Measurements from ENCODE around the gene ADGRG7.
A peak's percentile ranks its signal among the peaks of the same experiment; 100 is the strongest.

Gene ADGRG7

GRCh38 chr3:100602506-100603444 lies 6.6 kb upstream of the ADGRG7 start:
- no peak for DNase-seq (ENCODE audit: low read depth in 2 of 2)

DNA sequence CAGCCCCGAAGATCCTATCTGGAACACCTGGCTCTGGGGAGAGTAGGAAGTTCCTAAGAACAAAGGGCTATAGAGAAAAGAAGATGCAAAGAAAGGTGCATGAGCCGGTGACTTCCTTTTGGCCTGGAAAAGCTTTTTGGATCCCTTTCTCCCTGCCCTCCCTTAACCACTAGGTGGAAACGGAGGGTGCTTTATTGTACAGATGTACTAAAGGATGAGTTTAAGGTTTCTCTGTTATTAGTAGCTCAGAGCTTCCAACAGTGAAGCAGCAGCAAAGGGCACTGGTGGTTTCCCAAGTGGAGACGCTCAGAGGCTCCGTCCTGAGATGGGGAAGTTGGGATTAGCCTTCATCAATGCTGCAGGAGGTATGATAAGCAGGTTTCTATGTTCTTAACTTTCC lies 5.9 kb upstream of the ADGRG7 start:
- DNase-seq (ENCODE audit: low read depth in 2 of 2) = no peak

DNA sequence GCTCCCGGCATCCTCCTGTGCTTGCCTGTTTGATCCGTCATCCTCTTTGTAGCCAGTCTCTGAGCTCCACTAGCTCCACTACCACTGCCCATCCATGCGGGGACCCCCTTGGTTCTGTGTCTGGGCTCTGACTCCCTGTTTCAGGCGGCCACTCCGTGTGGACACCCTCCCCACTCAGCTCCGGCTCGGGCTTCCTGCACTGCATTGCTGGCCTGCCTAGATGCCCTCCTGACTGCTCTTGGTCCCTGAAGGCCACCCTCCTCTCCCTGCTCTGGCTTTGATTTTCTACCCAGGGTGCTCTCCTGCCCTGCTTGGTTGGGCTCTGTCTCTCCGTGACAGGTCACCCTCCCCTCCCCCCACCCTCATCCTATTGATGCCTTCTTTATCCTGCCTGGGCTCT lies 4.0 kb upstream of the ADGRG7 start:
- no peak for DNase-seq (ENCODE audit: low read depth in 2 of 2)

DNA sequence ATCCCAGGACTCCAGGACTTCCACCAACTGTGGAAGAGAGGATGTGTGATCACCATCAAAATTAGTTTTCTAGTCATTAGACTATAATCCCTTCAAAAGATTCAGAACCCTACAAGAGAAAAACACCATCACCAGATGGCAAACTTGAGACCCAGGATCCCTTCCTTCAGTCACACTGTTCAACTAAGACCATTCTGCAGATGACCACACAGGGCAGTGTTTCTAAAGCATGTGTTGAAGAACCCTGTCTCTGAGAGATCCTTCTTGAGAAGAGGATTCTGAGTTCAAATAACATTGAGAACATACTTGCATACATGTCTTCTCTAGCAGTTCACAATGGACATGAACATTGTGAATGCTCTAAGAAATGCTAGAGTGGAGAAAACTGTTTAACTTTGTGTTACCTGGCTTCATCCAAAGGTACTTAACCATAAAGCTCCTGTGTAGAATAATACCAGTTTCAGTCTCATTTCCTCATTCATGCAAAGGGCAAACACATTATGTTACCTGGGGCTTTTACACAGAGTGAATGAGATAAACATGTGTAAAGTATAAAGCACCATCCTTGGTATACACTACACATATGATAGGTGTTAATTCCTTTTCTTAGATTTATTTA lies 2.4 kb upstream of the ADGRG7 start:
- no peak for DNase-seq (ENCODE audit: low read depth in 2 of 2)

GRCh38 chr3:100609963-100610362 lies 562 bp downstream of the ADGRG7 start:
- no peak for DNase-seq (ENCODE audit: low read depth in 2 of 2)

DNA sequence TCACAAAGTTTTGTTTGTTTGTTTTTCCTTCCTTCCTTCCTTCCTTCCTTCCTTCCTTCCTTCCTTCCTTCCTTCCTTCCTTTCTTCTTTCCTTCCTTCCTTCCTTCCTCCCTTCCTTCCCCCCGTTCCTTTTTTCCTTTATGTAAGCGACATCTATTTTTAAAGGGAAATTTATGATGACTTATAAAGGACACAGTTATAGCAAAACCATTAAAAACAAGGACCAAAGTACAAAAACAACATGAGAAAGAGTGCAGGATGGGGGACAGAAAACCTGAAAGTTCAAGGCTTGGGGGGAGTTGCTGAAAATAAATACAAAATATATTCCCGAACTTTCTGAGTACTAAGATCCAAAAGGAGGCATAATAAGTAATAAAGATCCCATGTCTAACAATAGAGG lies 1.8 kb downstream of the ADGRG7 start:
- no peak for DNase-seq (ENCODE audit: low read depth in 2 of 2)

- no peak for DNase-seq (ENCODE audit: low read depth in 2 of 2)
Observed at GRCh38 chr3:100613721-100614390, 4.5 kb downstream of the ADGRG7 start.

DNA sequence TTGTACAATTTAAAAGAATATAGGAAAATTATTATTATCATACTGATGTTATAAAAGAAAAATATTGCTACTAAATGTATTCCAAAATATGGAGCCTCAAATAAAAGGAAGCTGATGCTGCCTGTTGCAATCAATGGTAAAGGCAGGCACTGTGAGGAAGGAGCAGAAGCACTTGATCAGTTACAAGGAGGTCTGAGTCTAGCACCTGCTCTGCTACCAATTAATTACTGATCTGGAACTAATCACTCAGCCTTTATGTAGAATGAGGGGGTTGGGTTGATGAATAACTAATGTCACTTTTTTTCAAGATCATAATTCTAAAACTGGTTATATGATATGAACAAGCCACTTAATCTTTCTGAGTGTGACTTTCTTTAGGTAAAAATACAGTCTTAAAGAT lies 5.5 kb downstream of the ADGRG7 start:
- no peak for DNase-seq (ENCODE audit: low read depth in 2 of 2)

DNA sequence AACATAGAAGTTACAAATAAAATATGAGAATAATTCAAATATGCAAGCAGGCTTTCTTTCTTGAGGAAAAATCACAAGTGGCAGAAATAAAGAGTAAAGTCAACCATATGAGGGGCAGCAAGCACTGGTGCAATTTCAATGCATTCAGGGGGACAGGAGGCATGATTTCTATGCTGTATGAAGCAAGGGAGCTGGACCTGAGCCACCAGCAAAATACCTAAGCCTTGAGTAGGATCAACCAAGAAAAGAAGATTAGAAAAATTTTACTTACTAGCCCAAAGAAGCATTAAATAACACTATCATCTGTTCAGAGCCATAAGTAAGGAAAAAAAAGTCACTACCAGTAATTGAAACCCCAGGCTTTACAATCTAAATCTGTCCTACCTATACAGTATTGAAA lies 6.3 kb downstream of the ADGRG7 start:
- no peak for DNase-seq (ENCODE audit: low read depth in 2 of 2)

- DNase-seq (ENCODE audit: low read depth in 2 of 2) = no peak
Observed at GRCh38 chr3:100621251-100621650, 11.8 kb downstream of the ADGRG7 start.

- no peak for DNase-seq (ENCODE audit: low read depth in 2 of 2)
Observed at GRCh38 chr3:100627491-100627890, 18.1 kb downstream of the ADGRG7 start.

GRCh38 chr3:100629421-100630127 lies 20.2 kb downstream of the ADGRG7 start:
- DNase-seq (ENCODE audit: low read depth in 2 of 2) = no peak

GRCh38 chr3:100630664-100631063 lies 21.3 kb downstream of the ADGRG7 start:
- no peak for DNase-seq (ENCODE audit: low read depth in 2 of 2)

DNA sequence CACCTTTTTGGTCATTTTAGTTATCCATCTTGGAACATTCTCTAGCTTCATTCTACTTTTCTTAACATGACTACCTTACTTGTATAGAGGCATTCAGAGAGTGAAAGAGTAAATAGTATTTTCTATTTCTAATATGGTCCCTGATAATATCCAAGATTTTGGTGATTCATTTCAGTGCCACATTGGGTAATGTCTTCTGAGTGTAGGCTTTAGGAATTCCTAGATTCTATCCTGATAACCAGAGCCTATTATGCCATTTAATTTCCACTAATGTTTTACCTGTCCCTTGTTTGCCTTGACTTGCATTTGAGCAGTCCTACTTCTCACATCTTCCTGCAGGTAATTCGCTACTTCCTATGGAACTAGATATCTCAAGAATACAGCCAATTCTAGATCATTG lies 21.8 kb downstream of the ADGRG7 start:
- no peak for DNase-seq (ENCODE audit: low read depth in 2 of 2)

DNA sequence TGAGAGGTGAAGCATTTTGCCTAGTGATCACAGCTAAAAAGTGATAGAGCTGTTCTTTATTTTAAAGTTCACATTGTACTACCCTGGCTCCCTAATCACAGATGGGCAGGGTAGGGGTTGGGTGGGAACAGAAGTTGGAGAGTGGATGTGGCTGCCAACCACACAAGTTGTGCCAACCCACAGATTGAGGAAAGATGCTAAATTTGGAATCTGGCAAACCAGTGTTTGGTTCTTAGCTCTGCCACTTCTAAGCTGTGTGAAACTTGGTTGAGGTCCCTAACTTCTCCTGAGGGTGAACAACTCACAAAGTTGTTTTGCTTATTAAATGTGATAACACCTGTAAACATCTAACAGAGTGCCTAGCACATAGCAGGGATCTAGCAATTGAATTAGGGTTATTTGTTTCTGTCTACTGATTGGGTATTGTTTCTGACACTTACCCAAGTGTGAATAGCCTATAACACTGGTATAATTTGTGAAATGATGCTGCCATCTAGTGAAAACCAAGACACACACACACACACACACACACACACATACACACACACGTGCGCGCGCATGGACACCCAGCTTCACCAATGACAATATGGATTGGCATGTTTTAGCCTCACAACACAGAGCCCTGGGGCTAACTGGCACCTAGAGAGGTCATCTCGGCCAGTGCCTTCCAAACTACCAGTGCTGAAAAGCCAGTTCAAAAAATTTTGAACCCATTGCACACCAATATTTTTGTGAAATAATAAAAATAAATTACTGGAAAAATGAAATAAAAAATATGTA lies 25.3 kb downstream of the ADGRG7 start:
- peak in 1 of 2 experiments; percentile 4 for DNase-seq (ENCODE audit: low read depth in 2 of 2)

DNA sequence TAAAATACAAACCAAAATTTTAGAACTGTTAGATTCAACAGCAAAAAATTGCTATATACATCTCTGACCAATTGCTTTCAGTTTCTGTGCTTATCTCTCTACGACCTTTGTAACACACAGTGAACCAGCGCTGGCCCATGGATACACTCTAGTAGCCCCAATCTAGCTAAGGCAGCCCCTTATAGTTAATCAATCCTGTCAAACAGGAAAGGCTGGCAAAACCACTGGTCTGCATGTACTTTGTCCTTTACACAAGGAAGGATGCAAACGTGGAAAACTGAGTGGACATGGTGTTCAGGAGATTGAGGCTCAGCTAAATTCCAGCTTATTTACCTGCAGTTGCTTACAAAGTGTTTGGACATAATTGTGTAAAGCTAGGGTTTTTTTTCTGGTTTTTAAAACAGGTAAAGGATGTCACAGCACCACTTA lies 25.9 kb downstream of the ADGRG7 start:
- no peak for DNase-seq (ENCODE audit: low read depth in 2 of 2)

DNA sequence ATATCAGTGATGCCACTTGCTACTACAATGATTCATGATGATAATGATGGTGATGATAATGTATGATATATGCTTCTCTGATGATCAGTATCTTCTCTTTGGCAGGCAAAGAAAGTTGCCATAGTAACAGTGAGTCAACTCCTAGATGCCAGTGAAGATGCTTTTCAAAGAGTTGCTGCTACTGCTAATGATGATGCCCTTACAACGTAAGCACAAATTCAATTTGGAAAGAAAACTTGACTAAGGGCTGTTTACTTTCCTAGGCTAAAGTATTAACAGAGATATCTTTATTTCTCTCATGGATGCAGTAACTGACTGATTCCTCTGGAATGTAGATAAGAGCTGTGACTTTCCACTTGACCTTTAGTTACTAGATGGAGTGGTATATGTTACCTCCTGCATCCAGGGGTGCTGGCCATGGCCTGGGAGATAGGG lies 27.8 kb downstream of the ADGRG7 start:
- DNase-seq (ENCODE audit: low read depth in 2 of 2) = no peak

DNA sequence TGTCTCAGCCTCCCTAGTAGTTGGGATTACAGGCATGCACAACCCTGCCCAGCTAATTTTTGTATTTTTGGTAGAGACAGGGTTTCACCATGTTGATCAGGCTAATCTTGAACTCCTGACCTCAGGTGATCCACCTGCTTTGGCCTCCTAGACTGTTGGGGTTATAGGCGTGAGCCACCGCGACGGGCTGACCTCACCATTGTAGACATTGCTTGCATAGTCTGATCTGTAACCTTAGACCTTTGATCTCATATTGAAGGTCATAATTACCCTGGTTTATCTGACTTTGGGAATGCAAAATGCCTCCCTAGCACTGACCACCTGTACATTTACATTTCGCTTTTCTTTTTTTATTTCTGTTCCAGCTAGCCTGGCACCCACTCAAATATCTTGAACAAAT lies 31.2 kb downstream of the ADGRG7 start:
- DNase-seq (ENCODE audit: low read depth in 2 of 2) = no peak

GRCh38 chr3:100641471-100642032 lies 32.2 kb downstream of the ADGRG7 start:
- no peak for DNase-seq (ENCODE audit: low read depth in 2 of 2)

DNA sequence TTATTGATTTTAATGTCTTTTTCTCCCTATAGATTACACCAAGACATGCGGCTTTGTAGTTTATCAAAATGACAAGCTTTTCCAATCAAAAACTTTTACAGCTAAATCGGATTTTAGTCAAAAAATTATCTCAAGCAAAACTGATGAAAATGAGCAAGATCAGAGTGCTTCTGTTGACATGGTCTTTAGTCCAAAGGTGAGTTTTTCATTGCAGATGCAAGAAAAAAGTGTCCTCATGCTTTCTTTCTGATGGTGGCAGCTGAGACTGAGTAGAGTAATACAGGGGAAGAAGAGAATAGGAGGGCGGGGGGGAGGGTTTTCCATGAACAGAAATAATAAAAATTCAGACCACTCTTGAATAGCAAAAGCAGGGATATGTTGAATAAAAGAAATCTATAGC lies 36.5 kb downstream of the ADGRG7 start:
- no peak for DNase-seq (ENCODE audit: low read depth in 2 of 2)

DNA sequence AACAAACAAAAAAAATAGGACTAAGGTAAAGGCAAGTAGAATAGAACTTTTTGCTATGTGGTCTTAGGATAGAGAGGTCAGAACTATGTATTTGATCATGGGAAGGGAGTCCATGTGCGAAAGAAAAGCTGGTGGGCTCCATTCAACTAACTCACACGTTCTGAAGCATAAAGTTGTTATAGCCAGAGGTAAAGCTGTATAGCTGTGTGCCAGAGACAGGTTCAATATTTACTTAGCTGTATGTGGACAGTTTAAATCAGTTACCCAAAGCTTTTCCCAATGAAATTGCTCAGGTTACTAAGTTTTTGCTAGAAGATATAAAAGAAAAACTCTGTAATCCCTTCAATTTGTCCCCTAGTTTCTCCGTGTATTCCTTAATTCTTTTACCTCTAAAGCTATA lies 37.8 kb downstream of the ADGRG7 start:
- DNase-seq (ENCODE audit: low read depth in 2 of 2) = no peak

Data from stimulated activated CD4-positive, alpha-beta T cell treated with anti-CD3 and anti-CD28 coated beads, Interleukin-12 subunit alpha, Interleukin-12 subunit beta, amount 100 ng/mL, for 24 hours (primary cell).